GM12878 (cell line): ENCODE measurements around the gene PM20D2. TPM values are rescaled to one million over a fixed set of nuclear protein-coding genes. Genes with fewer than 3 reads are reported as not detected.

ENCODE experiments used
- ATAC-seq: fragments of 200-7000 bp; cut with Tn5 transposase; 3 replicates; pipeline ENCODE4 v1.9.1; 2020; ENCODE audit warnings: mild to moderate bottlenecking, moderate library complexity
- BruUV-seq: library from RNA; stranded (reverse); fragments of 400-500 nt; replicated peaks from 2 replicates; lab custom pipeline; 2021; lab: Mats Ljungman, UMichigan
- CTCF ChIA-PET: fragments of 300-600 bp; sonication (Branson Sonifier 250); formaldehyde crosslinking; extraction: SDS; loops from one replicate; lab custom pipeline; 2021; ENCODE audit warnings: inconsistent platforms; lab: Yijun Ruan, JAX
- POLR2A ChIA-PET: fragments of 350-600 bp; formaldehyde crosslinking; extraction: SDS; loops from one replicate; lab custom pipeline; 2021; ENCODE audit warnings: inconsistent platforms; lab: Charles Lee
- RAD21 ChIA-PET: fragments of 300-600 bp; sonication (Branson Sonifier 250); formaldehyde crosslinking; loops from one replicate; lab custom pipeline; 2023; ENCODE audit warnings: antibody characterized with exemption; ENCODE audit not compliant: unreplicated experiment; lab: Charles Lee
- SMC1A ChIA-PET: fragments of 300-600 bp; sonication (Branson Sonifier 250); formaldehyde crosslinking; loops from one replicate; lab custom pipeline; 2023; ENCODE audit not compliant: unreplicated experiment, uncharacterized antibody; lab: Charles Lee
- DNase-seq: peaks from one replicate; pipeline ENCODE4 v3.0.0-alpha.2; 2011; ENCODE audit warnings: low read depth, low spot score
- FAIRE-seq: peaks from 3 replicates; lab custom pipeline; 2011; peaks lifted over from hg19 to GRCh38; lab: Jason Lieb, UNC
- H2AFZ ChIP-seq: 2 replicates; pipeline ENCODE4 v1.6.0; 2011; ENCODE audit warnings: low read depth, low read length, control low read depth; ENCODE audit not compliant: control insufficient read depth
- H3K27ac ChIP-seq: 2 replicates; pipeline ENCODE4 v1.5.1; 2011; ENCODE audit warnings: control low read depth; ENCODE audit not compliant: control insufficient read depth, insufficient read depth
- H3K27me3 ChIP-seq, 2 experiments: replicated peaks in 1 of 2; 2 replicates each; pipeline versions ENCODE4 v1.6.0 to v1.6.1; 2011; ENCODE audit warnings: low read length in 1 of 2; ENCODE audit not compliant: control insufficient read depth in 2 of 2, insufficient read depth in 2 of 2
- H3K36me3 ChIP-seq, 2 experiments: 2 replicates each; pipeline ENCODE4 v1.5.1; 2011; ENCODE audit warnings: low read length in 1 of 2; ENCODE audit not compliant: control insufficient read depth in 2 of 2, insufficient read depth in 2 of 2
- H3K4me1 ChIP-seq: 2 replicates; pipeline ENCODE4 v1.6.1; 2011; ENCODE audit warnings: mild to moderate bottlenecking, low read length, moderate library complexity, mixed read lengths; ENCODE audit not compliant: control insufficient read depth, insufficient read depth
- H3K4me2 ChIP-seq: 2 replicates; pipeline ENCODE4 v1.6.0; 2011; ENCODE audit warnings: control low read depth; ENCODE audit not compliant: control insufficient read depth, insufficient read depth
- H3K4me3 ChIP-seq: fragments of 200-600 bp; sonication (generic); 2 replicates; pipeline ENCODE4 v1.5.1; 2016
- H3K79me2 ChIP-seq: 2 replicates; pipeline ENCODE4 v1.6.0; 2011; ENCODE audit warnings: low read length; ENCODE audit not compliant: control insufficient read depth, insufficient read depth
- H3K9ac ChIP-seq: 2 replicates; pipeline ENCODE4 v1.8.0; 2011; ENCODE audit warnings: low read length, control low read depth, mixed read lengths; ENCODE audit not compliant: control insufficient read depth, insufficient read depth
- H3K9me3 ChIP-seq: replicated peaks from 3 replicates; pipeline ENCODE4 v1.5.1; 2011; ENCODE audit warnings: mild to moderate bottlenecking, low read length; ENCODE audit not compliant: control insufficient read depth, insufficient read depth
- H4K20me1 ChIP-seq: 2 replicates; pipeline ENCODE4 v1.6.0; 2011; ENCODE audit not compliant: control insufficient read depth, insufficient read depth
- ATF3 ChIP-seq: IDR thresholded peaks from 2 replicates; pipeline ENCODE4 v1.6.1; 2011; ENCODE audit warnings: low read depth, mild to moderate bottlenecking, low read length, moderate library complexity, borderline replicate concordance; ENCODE audit errors: extremely low read depth
- BCLAF1 ChIP-seq: fragments of 450-650 bp; IDR thresholded peaks from 2 replicates; pipeline ENCODE4 v1.6.1; 2017; ENCODE audit warnings: antibody characterized with exemption, mild to moderate bottlenecking, moderate library complexity
- BMI1 ChIP-seq: fragments of 450-650 bp; IDR thresholded peaks from 2 replicates; pipeline ENCODE4 v1.6.1; 2016; ENCODE audit warnings: mild to moderate bottlenecking, moderate library complexity, borderline replicate concordance
- EP300 ChIP-seq, 2 experiments: fragments of 150-350 bp in 1 of 2; IDR thresholded peaks; 2 replicates each; pipeline ENCODE4 v1.6.1; 2011 to 2012; ENCODE audit warnings: low read depth in 2 of 2, low read length in 2 of 2, borderline replicate concordance in 1 of 2, improper control_type of control experiment in 1 of 2, inconsistent platforms in 1 of 2; ENCODE audit not compliant: control insufficient read depth in 1 of 2
- MEF2B ChIP-seq: fragments of 450-650 bp; IDR thresholded peaks from 2 replicates; pipeline ENCODE4 v1.6.1; 2018; ENCODE audit warnings: mild to moderate bottlenecking, moderate library complexity; ENCODE audit not compliant: partially characterized antibody, poor library complexity, severe bottlenecking
- NRF1 ChIP-seq: conservative IDR thresholded peaks from 2 replicates; pipeline ENCODE4 v1.6.1; 2011; ENCODE audit warnings: mild to moderate bottlenecking, low read depth, low read length, improper control_type of control experiment
- PKNOX1 ChIP-seq: fragments of 450-650 bp; IDR thresholded peaks from 2 replicates; pipeline ENCODE4 v1.6.1; 2016; ENCODE audit warnings: mild to moderate bottlenecking
- RBBP5 ChIP-seq: fragments of 200-600 bp; sonication (generic); conservative IDR thresholded peaks from 2 replicates; pipeline ENCODE4 v1.6.1; 2016
- SIN3A ChIP-seq: IDR thresholded peaks from 2 replicates; pipeline ENCODE4 v1.6.1; 2012; ENCODE audit warnings: low read depth, low read length, improper control_type of control experiment
- ZBTB40 ChIP-seq: fragments of 450-650 bp; IDR thresholded peaks from 2 replicates; pipeline ENCODE4 v1.6.1; 2016; ENCODE audit warnings: mild to moderate bottlenecking, moderate library complexity, borderline replicate concordance
- ZNF207 ChIP-seq: fragments of 450-650 bp; IDR thresholded peaks from 2 replicates; pipeline ENCODE4 v1.6.1; 2014; ENCODE audit warnings: antibody characterized with exemption, mild to moderate bottlenecking, borderline replicate concordance
- ZNF274 ChIP-seq: IDR thresholded peaks from one replicate; pipeline ENCODE4 v1.8.0; 2011; ENCODE audit not compliant: insufficient read length, insufficient read depth
- ZNF622 ChIP-seq: fragments of 450-650 bp; IDR thresholded peaks from 2 replicates; pipeline ENCODE4 v1.6.1; 2017; ENCODE audit warnings: mild to moderate bottlenecking, inconsistent platforms
- WGBS: methylation state at CpG from one replicate; pipeline ENCODE4 v1.1.6; 2016; ENCODE audit warnings: low lambda C conversion rate; ENCODE audit not compliant: insufficient replicate concordance, insufficient coverage; ENCODE audit errors: missing lambda C conversion rate; 5-methylcytosine and 5-hydroxymethylcytosine counted together
- in situ Hi-C: fragments of 300-500 bp; cut with MboI; formaldehyde crosslinking; loops from 9 replicates; pipeline ENCODE4 v1.14.3; 2018; ENCODE audit warnings: mixed read lengths
- intact Hi-C: fragments of 100-400 bp; cut with micrococcal nuclease; formaldehyde crosslinking; loops from one replicate; pipeline ENCODE4 v1.14.2; 2022; ENCODE audit not compliant: unreplicated experiment
- polyA plus RNA-seq, 11 experiments: library from polyadenylated mRNA; depleted of rRNA in 4 of 11; unstranded in 6 of 11; stranded (reverse) in 5 of 11; fragments of >200 nt; fragmentation: Nextera tagmentation in 4 of 11; fragmentation: Illumina TruSeq in 1 of 11; extraction: Ambion mirVana in 4 of 11; extraction: Trizol in 1 of 11; gene quantifications; 1 replicate in 1 of 11; 2 replicates in 10 of 11; pipeline versions ENCODE4 v1.2.1 to v1.2.3, GENCODE V29; 2011 to 2016; ENCODE audit warnings: inconsistent platforms in 2 of 11, missing spikeins in 2 of 11, low read depth in 1 of 11
- total RNA-seq, 4 experiments: library from RNA; depleted of rRNA in 3 of 4; stranded (reverse); fragments of >200 nt in 3 of 4; fragmentation: Illumina TruSeq in 1 of 4; extraction: Trizol in 1 of 4; gene quantifications; 2 replicates each; pipeline versions ENCODE4 v1.2.1 to v1.2.3, GENCODE V29; 2013 to 2021

Gene PM20D2
- total and polyA plus RNA-seq, 10 of the 15 experiments (the other 5 are each of a cell fraction or from before 2014, with no cell fraction given): 7.8 to 23.6 (median 15.7) TPM

- Histone ChIP-seq H3K9ac (no peak overlapping the region), H3K79me2 (no peaks in the 10 kb centered on the region), H3K27ac (no peak overlapping the region), H3K27me3 (no peaks in the 10 kb centered on the region), H2AFZ (no peak overlapping the region), H3K36me3 (no peaks in the 10 kb centered on the region), H4K20me1 (no peaks in the 10 kb centered on the region), H3K4me2 (no peak overlapping the region), H3K4me3 (no peak overlapping the region), H3K9me3 (peaks cover 1% of the 10 kb centered on the region; the same call in 2 of the 3 replicates), H3K4me1 (no peaks in the 10 kb centered on the region)
- FAIRE-seq (no peak), ATAC-seq (no peak), DNase-seq (no peak)
- ChIA-PET POLR2A (no interaction called here), SMC1A (no interaction called here), RAD21 (no interaction called here), CTCF (no interaction called here)
- 46% methylated on average over 7 of the region's 7 CpGs for WGBS
- TF ChIP-seq ATF3: no peak
- TF ChIP-seq EP300 (IDR thresholded peaks at IDR 0.05; ENCODE audit: borderline replicate concordance in 1 of 2, control insufficient read depth in 1 of 2, low read depth in 2 of 2, low read length in 2 of 2): no peak
- TF ChIP-seq BCLAF1: no peak
- TF ChIP-seq NRF1: no peak
- TF ChIP-seq BMI1: no peak
- no peak for TF ChIP-seq PKNOX1
- no peak for TF ChIP-seq ZNF622
- TF ChIP-seq ZBTB40: no peak
- no peak for TF ChIP-seq SIN3A
- TF ChIP-seq ZNF207: no peak
- TF ChIP-seq RBBP5: no peak
- no peak for TF ChIP-seq ZNF274
- no peak for TF ChIP-seq MEF2B
- in situ Hi-C loops: no loop called here
- intact Hi-C loops: no loop called here
- no TSS peak for BruUV-seq
These were observed 52.4 kb downstream of the PM20D2 start for GRCh38 chr6:89198235-89198634.
